Body of pancreas (tissue), 4 donors: ENCODE data around the gene WBP1L. TPM values are rescaled to one million over a fixed set of nuclear protein-coding genes. Genes with fewer than 3 reads are reported as not detected.

Experiments
- ATAC-seq: fragments of 150-250 bp; one replicate; pipeline ENCODE4 v1.9.1; 2016
- DNase-seq, 4 donors: peaks; one replicate each; pipeline ENCODE4 v3.0.0-alpha.2; 2019
- H3K27ac ChIP-seq, 4 donors: fragments of 200-600 bp; sonication (generic); 1 replicate in 3 of 4; 2 replicates in 1 of 4; pipeline versions ENCODE4 v1.5.1 to v1.6.1; 2016 to 2019; ENCODE audit warnings: mild to moderate bottlenecking in 1 of 4, mixed read lengths in 1 of 4, moderate library complexity in 1 of 4
- H3K27me3 ChIP-seq, 2 donors: fragments of 200-600 bp; sonication (generic); one replicate each; pipeline ENCODE4 v1.6.0; 2016; ENCODE audit warnings: mild to moderate bottlenecking in 1 of 2
- H3K36me3 ChIP-seq, 2 donors: fragments of 200-600 bp; sonication (generic); replicated peaks in 1 of 2; 2 replicates each; pipeline ENCODE4 v1.5.1; 2016; ENCODE audit warnings: low read depth in 2 of 2; ENCODE audit not compliant: insufficient read depth in 1 of 2
- H3K4me1 ChIP-seq: fragments of 200-600 bp; sonication (generic); one replicate; pipeline ENCODE4 v1.6.0; 2016
- H3K4me3 ChIP-seq, 2 donors: fragments of 200-600 bp; sonication (generic); 1 replicate in 1 of 2; 2 replicates in 1 of 2; pipeline ENCODE4 v1.5.1; 2016 to 2019
- H3K9me3 ChIP-seq, 3 donors: fragments of 200-600 bp; sonication (generic); 1 replicate in 2 of 3; 2 replicates in 1 of 3; pipeline ENCODE4 v1.5.1; 2016
- POLR2A ChIP-seq, 3 donors: fragments of 450-650 bp; IDR thresholded peaks; one replicate each; pipeline ENCODE4 v1.6.1; 2016; ENCODE audit warnings: antibody characterized with exemption in 3 of 3, mild to moderate bottlenecking in 2 of 3
- WGBS, 2 donors: methylation state at CpG; one replicate each; pipeline ENCODE4 v1.1.5; 2017; 5-methylcytosine and 5-hydroxymethylcytosine counted together
- intact Hi-C: fragments of 100-400 bp; cut with DNase I; formaldehyde crosslinking; loops from one replicate; pipeline ENCODE4 v1.15.1; 2023
- total RNA-seq, 2 donors: library from RNA; depleted of rRNA; stranded (reverse); fragments of >200 nt; gene quantifications; one replicate each; pipeline ENCODE4 v1.1.0, GENCODE V29; 2016
- TF ChIP-seq, protein P1 (sequence below), 7 experiments: fragments of 450-650 bp in 4 of 7; fragments of 200-600 bp in 3 of 7; sonication (generic) in 3 of 7; IDR thresholded peaks; one replicate each; pipeline ENCODE4 v1.5.1; 2016 to 2019; ENCODE audit warnings: antibody characterized with exemption in 7 of 7

The WBP1L gene
- total RNA-seq, 2 donors from 2014 or later = 30.6 to 55.4 TPM

DNA sequence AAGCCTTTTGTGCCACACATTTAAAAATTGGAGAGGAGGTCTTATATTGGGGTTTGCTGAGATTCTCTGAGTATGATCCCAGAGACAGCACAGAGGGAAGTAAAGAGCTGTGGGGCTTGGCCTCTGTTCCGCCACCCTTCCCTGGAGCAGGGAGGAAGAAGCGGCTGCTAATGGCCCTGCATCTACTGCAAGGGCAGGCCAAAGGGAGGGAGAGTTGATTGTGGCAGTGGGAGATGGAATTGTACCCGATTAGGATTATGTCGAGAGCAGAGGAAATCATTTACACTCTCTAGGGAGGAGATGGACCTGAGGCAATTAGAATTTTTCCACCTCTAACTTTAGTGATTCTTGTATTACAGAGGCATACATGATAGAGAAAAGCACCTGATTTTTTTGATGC, 64.6 kb downstream of the WBP1L start:
- WGBS, 2 donors = 80 to 92% methylated on average over 4 of the region's 4 CpGs
- intact Hi-C loops = no loop called here
- H3K36me3 ChIP-seq = peaks cover 13 to 27% of the 10 kb centered on the region in 2 donors
- H3K4me1 ChIP-seq = no peaks in the 10 kb centered on the region
- H3K9me3 ChIP-seq = no peaks in the 10 kb centered on the region
- ATAC-seq (no peak), DNase-seq (no peak)
- no peak overlapping the region for H3K4me3 ChIP-seq
- TF ChIP-seq, protein P1, sequence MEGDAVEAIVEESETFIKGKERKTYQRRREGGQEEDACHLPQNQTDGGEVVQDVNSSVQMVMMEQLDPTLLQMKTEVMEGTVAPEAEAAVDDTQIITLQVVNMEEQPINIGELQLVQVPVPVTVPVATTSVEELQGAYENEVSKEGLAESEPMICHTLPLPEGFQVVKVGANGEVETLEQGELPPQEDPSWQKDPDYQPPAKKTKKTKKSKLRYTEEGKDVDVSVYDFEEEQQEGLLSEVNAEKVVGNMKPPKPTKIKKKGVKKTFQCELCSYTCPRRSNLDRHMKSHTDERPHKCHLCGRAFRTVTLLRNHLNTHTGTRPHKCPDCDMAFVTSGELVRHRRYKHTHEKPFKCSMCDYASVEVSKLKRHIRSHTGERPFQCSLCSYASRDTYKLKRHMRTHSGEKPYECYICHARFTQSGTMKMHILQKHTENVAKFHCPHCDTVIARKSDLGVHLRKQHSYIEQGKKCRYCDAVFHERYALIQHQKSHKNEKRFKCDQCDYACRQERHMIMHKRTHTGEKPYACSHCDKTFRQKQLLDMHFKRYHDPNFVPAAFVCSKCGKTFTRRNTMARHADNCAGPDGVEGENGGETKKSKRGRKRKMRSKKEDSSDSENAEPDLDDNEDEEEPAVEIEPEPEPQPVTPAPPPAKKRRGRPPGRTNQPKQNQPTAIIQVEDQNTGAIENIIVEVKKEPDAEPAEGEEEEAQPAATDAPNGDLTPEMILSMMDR (IDR thresholded peaks at IDR 0.05) = no peak
- no peak for TF ChIP-seq POLR2A (IDR thresholded peaks at IDR 0.05)
- no peak overlapping the region for H3K27ac ChIP-seq
- no peaks in the 10 kb centered on the region for H3K27me3 ChIP-seq

DNA sequence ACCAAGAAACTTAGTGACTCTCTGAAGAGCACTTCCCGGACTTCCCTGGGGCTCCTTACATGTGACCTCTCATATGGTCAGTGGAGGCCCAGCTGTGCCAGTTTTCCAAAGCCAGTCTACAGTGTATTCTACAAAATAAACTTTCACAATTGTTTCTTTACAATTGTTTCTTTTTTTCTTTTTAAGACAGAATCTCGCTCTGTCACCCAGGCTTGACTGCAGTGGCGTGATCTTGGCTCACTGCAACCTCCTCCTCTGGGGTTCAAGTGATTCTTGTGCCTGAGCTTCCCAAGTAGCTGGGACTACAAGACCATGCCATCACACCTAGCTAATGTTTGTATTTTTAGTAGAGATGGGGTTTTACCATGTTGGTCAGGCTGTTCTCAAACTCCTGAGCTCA, 67.6 kb downstream of the WBP1L start:
- Histone ChIP-seq H3K27me3 (no peaks in the 10 kb centered on the region), H3K27ac (no peak overlapping the region), H3K4me3 (no peak overlapping the region), H3K4me1 (peaks cover 11% of the 10 kb centered on the region), H3K36me3 (peaks cover 14 to 32% of the 10 kb centered on the region in 2 donors), H3K9me3 (no peaks in the 10 kb centered on the region)
- TF ChIP-seq, protein P1 (IDR thresholded peaks at IDR 0.05) = no peak
- no peak for TF ChIP-seq POLR2A (IDR thresholded peaks at IDR 0.05)
- ATAC-seq (no peak), DNase-seq (no peak)
- intact Hi-C loops = no loop called here
- WGBS, 2 donors = 90 to 94% methylated on average over 3 of the region's 3 CpGs

DNA sequence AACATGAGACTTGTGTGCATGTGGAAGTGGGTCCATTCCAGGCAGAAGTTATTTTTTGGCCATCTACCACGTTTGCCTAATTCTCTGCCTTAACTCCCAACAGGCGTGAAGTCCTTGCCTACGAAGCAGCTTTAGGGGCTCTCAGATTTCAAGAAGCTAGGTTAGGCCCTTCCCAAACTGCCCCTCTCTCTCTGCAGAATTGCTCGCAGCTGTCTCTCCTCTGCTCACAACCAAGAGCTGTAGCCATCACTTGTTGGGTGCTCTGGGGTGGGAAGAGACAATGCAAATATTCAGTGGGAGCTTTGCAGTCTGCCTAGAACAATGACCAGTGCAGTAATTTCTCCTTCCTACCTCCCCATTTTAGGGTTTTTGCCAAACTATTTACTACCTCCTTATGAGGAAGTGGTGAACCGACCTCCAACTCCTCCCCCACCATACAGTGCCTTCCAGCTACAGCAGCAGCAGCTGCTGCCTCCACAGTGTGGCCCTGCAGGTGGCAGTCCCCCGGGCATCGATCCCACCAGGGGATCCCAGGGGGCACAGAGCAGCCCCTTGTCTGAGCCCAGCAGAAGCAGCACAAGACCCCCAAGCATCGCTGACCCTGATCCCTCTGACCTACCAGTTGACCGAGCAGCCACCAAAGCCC, 68.6 kb downstream of the WBP1L start:
- DNase-seq = peak in 1 of 4 donors; percentile 48
- Histone ChIP-seq H3K9me3 (no peaks in the 10 kb centered on the region), H3K4me3 (no peak overlapping the region), H3K36me3 (peaks cover 14 to 32% of the 10 kb centered on the region in 2 donors), H3K27me3 (no peaks in the 10 kb centered on the region), H3K27ac (peak overlapping the region in 1 of 4 donors; percentile 11), H3K4me1 (peaks cover 11% of the 10 kb centered on the region)
- TF ChIP-seq, protein P1 (IDR thresholded peaks at IDR 0.05) = no peak
- no peak for TF ChIP-seq POLR2A (IDR thresholded peaks at IDR 0.05)
- WGBS, 2 donors = 71 to 89% methylated on average over 7 to 9 of the region's 9 CpGs
- intact Hi-C loops = no loop called here
- no peak for ATAC-seq

DNA sequence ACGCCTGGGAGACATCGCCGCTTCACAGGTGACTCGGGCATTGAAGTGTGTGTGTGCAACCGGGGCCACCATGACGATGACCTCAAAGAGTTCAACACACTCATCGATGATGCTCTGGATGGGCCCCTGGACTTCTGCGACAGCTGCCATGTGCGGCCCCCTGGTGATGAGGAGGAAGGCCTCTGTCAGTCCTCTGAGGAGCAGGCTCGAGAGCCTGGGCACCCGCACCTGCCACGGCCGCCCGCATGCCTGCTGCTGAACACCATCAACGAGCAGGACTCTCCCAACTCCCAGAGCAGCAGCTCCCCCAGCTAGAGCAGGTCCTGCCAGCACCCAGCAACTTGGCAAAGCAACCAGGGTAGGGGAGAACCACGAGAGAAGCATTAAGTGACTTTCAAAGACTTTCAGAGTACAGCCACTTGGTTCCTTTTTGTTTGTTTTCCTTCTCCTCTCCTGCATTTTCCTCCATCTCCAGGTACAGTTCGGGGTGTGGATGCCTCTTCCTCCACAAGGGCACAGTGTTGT, 69.3 kb downstream of the WBP1L start:
- Histone ChIP-seq H3K4me3 (no peak overlapping the region), H3K9me3 (no peaks in the 10 kb centered on the region), H3K4me1 (peaks cover 11% of the 10 kb centered on the region), H3K36me3 (peaks cover 14 to 32% of the 10 kb centered on the region in 2 donors), H3K27ac (no peak overlapping the region), H3K27me3 (no peaks in the 10 kb centered on the region)
- intact Hi-C loops = no loop called here
- WGBS, 2 donors = 88 to 95% methylated on average over 10 to 17 of the region's 17 CpGs
- DNase-seq = no peak
- ATAC-seq = no peak
- TF ChIP-seq, protein P1 (IDR thresholded peaks at IDR 0.05) = no peak
- TF ChIP-seq POLR2A (IDR thresholded peaks at IDR 0.05) = no peak
